Transverse colon (tissue), 4 donors: ENCODE data around the gene CORO1A. TPM values are rescaled to one million over a fixed set of nuclear protein-coding genes. Genes with fewer than 3 reads are reported as not detected.
A peak's percentile ranks its signal among the peaks of the same experiment; 100 is the strongest.

Experiments used
- DNase-seq: peaks from one replicate; pipeline ENCODE4 v3.0.0-alpha.2; 2019
- H3K27ac ChIP-seq, 4 donors: fragments of 200-600 bp; sonication (generic); 2 replicates each; pipeline ENCODE4 v1.5.1; 2016 to 2018; ENCODE audit warnings: inconsistent platforms in 4 of 4
- H3K27me3 ChIP-seq: fragments of 200-600 bp; sonication (generic); 2 replicates; pipeline ENCODE4 v1.5.1; 2017; ENCODE audit warnings: inconsistent platforms
- H3K36me3 ChIP-seq, 4 donors: fragments of 200-600 bp; sonication (generic); 2 replicates each; pipeline ENCODE4 v1.5.1; 2017 to 2019; ENCODE audit warnings: inconsistent platforms in 4 of 4
- H3K4me1 ChIP-seq, 4 donors: fragments of 200-600 bp; sonication (generic); 2 replicates each; pipeline ENCODE4 v1.5.1; 2017 to 2020; ENCODE audit warnings: inconsistent platforms in 4 of 4
- H3K4me3 ChIP-seq, 4 donors: fragments of 200-600 bp; sonication (generic); 1 replicate in 1 of 4; 2 replicates in 3 of 4; pipeline versions ENCODE4 v1.5.1 to v1.6.1; 2017 to 2019; ENCODE audit warnings: inconsistent platforms in 4 of 4
- H3K9me3 ChIP-seq, 2 donors: fragments of 200-600 bp; sonication (generic); 2 replicates each; pipeline ENCODE4 v1.5.1; 2017 to 2019; ENCODE audit warnings: inconsistent platforms in 2 of 2
- CTCF ChIP-seq, 5 experiments: fragments of 200-600 bp in 3 of 5; fragments of 450-650 bp in 2 of 5; sonication (generic) in 3 of 5; IDR thresholded peaks; 1 replicate in 2 of 5; 2 replicates in 3 of 5; pipeline ENCODE4 v1.5.1; 2016 to 2017; ENCODE audit warnings: antibody characterized with exemption in 5 of 5, inconsistent platforms in 3 of 5, mild to moderate bottlenecking in 2 of 5, moderate library complexity in 1 of 5
- EP300 ChIP-seq: sonication (generic); formaldehyde crosslinking; IDR thresholded peaks from one replicate; pipeline ENCODE4 v1.6.1; 2017; ENCODE audit warnings: antibody characterized with exemption, low read depth
- POLR2A ChIP-seq: fragments of 450-650 bp; IDR thresholded peaks from one replicate; pipeline ENCODE4 v1.6.1; 2016; ENCODE audit warnings: antibody characterized with exemption, mild to moderate bottlenecking, moderate library complexity
- POLR2AphosphoS5 ChIP-seq, 3 donors: sonication (generic); formaldehyde crosslinking; IDR thresholded peaks; one replicate each; pipeline ENCODE4 v1.6.1; 2016; ENCODE audit warnings: antibody characterized with exemption in 3 of 3
- WGBS, 2 donors: methylation state at CpG; one replicate each; pipeline ENCODE4 v1.1.5; 2018; ENCODE audit warnings: low coverage in 1 of 2; 5-methylcytosine and 5-hydroxymethylcytosine counted together
- in situ Hi-C, 4 donors: fragments of 200-750 bp; cut with MboI; loops; one replicate each; pipeline versions ENCODE4 v1.15.0 to v1.15.1; 2017; ENCODE audit warnings: low sequenced_read_pairs in 3 of 4, low pct_ligation_motif_present in 1 of 4, low pct_unique_long_range_greater_than_20kb in 1 of 4
- intact Hi-C: fragments of 100-400 bp; cut with DNase I; formaldehyde crosslinking; loops from one replicate; pipeline ENCODE4 v1.15.1; 2023; ENCODE audit warnings: low total_unique reads
- total RNA-seq, 4 donors: library from RNA; depleted of rRNA; stranded (reverse); fragments of >200 nt; gene quantifications; one replicate each; pipeline ENCODE4 v1.1.0, GENCODE V29; 2016

The CORO1A gene
- 10 to 100 TPM in 3 of 4 donors, 1 to 10 TPM in 1; 5.6 to 30.2 (median 24.0) TPM for total RNA-seq

GRCh38 chr16:30183233-30184095 is at the start of gene CORO1A:
Gene CORO1A, plus strand, starts transcription at chr16:30183602. Its CDS starts 1,608 bp downstream, at chr16:30185210.
- Histone ChIP-seq H3K4me1 (peaks cover 3 to 30% (median 15%) of the 10 kb centered on the region in 4 donors), H3K36me3 (no peaks in the 10 kb centered on the region), H3K4me3 (peak within 1 kb of the TSS; percentile 4 to 63 (median 50)), H3K9me3 (no peaks in the 10 kb centered on the region), H3K27me3 (no peaks in the 10 kb centered on the region), H3K27ac (peak within 1 kb of the TSS; percentile 80 to 86 (median 80))
- intact Hi-C loops (loop anchor here (10.0 kb wide), 1 partner anchor 69 kb away; the partner anchor contains the start of gene GDPD3), in situ Hi-C loops (no loop called here)
- 0 to 1% methylated on average over 2 to 46 of the region's 81 CpGs for WGBS, 2 donors
- TF ChIP-seq POLR2A (peak; percentile 47), POLR2AphosphoS5 (IDR thresholded peaks at IDR 0.05) (peak; percentile 50 to 61 (median 54)), CTCF (IDR thresholded peaks at IDR 0.05) (no peak)
- peak; percentile 90 for DNase-seq

DNA sequence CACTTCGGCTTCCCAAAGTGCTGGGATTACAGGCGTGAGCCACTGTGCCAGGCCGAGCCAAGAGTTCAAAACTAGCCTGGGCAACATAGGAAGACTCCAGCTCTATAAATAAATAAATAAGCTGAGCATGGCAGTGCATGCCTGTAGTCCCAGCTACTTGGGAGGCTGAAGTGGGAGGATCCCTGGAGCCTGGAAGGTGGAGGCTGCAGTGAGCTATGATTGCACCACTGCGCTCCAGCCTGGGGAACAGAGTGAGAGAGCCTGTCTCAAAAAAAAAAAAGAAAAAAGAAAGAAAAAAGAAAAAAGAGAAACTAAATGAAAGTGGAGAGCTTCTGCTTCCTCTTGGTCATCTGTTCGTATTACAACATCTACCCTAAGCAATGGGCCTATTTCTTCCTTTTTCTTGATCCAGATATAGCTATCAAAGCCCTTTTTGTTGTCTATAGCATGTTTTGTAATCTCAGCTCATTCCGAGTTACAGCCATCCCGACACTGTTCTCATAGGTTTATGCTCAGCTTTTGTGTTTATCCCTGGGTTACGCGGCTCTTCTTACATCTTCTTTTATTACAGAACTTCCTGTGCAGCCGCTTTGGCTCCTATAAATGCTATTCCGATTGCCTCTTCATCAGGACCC is 46.3 kb upstream of the CORO1A start:
- TF ChIP-seq EP300 (no peak), POLR2AphosphoS5 (IDR thresholded peaks at IDR 0.05) (no peak), POLR2A (no peak), CTCF (IDR thresholded peaks at IDR 0.05) (no peak)
- Histone ChIP-seq H3K27me3 (no peaks in the 10 kb centered on the region), H3K4me3 (no peak overlapping the region), H3K36me3 (no peaks in the 10 kb centered on the region), H3K27ac (no peak overlapping the region), H3K4me1 (peaks cover 0 to 18% (median 18%) of the 10 kb centered on the region in 4 donors), H3K9me3 (no peaks in the 10 kb centered on the region)
- DNase-seq: no peak
- in situ Hi-C loops (no loop called here), intact Hi-C loops (no loop called here)
- 51 to 68% methylated on average over 7 to 11 of the region's 11 CpGs for WGBS, 2 donors

- WGBS, 2 donors: 69 to 78% methylated on average over 7 to 8 of the region's 8 CpGs
Observed at GRCh38 chr16:30137897-30138296, 45.5 kb upstream of the CORO1A start.

More at GRCh38 chr16:30137897-30138296, 45.5 kb upstream of the CORO1A start:
- in situ Hi-C loops: no loop called here
- no peaks in the 10 kb centered on the region for H3K36me3 ChIP-seq
- H3K27ac ChIP-seq: no peak overlapping the region
- peaks cover 0 to 18% (median 18%) of the 10 kb centered on the region in 4 donors for H3K4me1 ChIP-seq
- no peaks in the 10 kb centered on the region for H3K27me3 ChIP-seq
- H3K4me3 ChIP-seq: no peak overlapping the region
- intact Hi-C loops: no loop called here
- TF ChIP-seq POLR2A (no peak), CTCF (IDR thresholded peaks at IDR 0.05) (no peak), EP300 (no peak), POLR2AphosphoS5 (IDR thresholded peaks at IDR 0.05) (no peak)
- H3K9me3 ChIP-seq: no peaks in the 10 kb centered on the region
- DNase-seq: no peak
